G401 (cell line): ENCODE data around the gene RGS9. TPM values are rescaled to one million over a fixed set of nuclear protein-coding genes. Genes with fewer than 3 reads are reported as not detected.
"Not testable (repeated sequence)": the region's sequence is repeated elsewhere in the genome, so short reads cannot be mapped to it uniquely, and the experiment has no call there.

Experiments used
- DNase-seq: peaks from one replicate; pipeline ENCODE4 v3.0.0-alpha.2; 2015; ENCODE audit warnings: low spot score
- in situ Hi-C: cut with HindIII; loops from 2 replicates; pipeline ENCODE4 v1.10.0; 2016; ENCODE audit warnings: low sequenced_read_pairs, mixed read lengths
- total RNA-seq: library from RNA; depleted of rRNA; stranded (reverse); fragments of >200 nt; shearing (Covaris generic); gene quantifications from 2 replicates; pipeline ENCODE4 v1.2.3, GENCODE V29; 2014

RGS9 gene
- total RNA-seq, 1 experiment from 2014 or later, result 15.4 TPM

DNA sequence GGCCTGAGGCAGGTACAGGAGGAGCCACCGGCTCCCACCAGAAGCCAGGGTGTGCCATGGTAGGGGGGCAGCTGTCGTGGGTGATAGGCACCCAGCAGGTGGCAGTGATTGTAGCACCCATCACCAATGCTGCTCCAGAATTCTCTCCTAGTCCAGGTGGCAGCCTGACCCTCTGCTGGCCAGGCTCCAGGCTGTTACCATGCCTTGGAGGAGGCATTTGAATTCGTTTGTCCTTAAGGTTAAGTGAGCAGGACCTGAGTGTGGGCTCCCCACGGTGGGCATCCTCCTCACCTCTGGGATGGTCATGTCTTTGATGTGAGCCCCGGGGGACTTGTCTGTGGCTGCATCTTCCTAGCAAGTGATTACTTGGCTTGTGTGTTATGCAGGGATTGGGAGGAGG, 59.4 kb downstream of the RGS9 start:
- DNase-seq, result no peak
- in situ Hi-C loops, result no loop called here

DNA sequence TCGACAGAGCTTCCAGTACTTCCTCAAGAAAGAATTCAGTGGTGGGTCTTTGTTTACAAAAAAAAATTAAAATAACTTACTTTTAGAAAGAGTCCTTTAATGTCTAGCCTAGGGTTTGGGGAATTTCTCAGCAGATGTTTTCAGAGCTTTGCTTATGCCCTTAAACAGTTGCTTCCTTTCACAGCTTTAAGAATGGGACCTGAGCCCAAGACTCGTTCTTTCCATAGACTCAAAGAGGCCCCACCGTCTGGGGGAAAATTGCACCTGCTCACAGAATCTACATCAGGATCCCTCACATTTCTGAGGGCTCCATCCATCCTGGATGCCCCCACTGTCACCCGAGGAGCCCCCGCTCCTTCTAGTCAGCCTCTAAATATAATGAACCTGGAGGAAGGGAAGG, 60.0 kb downstream of the RGS9 start:
- no peak for DNase-seq
- in situ Hi-C loops, result no loop called here

DNA sequence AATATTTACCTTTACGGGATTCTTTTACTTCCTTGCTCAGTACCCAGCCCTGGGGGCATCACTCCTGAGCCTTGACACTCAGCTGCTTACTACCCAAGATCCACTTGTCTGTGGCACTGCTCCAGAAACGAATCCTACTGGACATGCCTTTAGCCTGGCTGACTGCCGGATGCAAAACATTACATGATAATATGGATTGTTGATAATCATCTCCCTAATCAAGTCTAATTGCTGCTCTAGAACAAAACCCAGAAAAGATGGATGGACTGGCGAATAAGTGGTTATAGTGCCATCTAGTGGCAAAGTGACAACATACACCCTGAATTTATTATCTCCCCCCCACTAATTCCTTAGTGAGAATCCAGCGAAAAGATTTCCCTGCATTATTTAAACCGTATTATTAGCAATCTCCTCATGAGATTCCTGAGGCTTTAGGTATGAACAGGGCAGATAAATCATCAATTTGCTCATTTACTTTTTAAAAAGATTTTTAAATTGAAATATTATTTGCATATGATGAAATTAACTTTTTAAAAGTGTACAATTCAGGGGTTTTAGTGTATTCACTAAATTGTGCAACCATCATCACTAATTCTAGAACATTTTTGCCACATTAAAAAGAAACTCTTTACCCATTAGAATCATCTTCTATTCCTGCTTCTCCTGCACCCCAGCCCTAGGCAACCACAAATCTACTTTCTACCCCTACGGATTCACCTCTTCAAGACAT, 61.6 kb downstream of the RGS9 start:
- peak; percentile 83 for DNase-seq
- in situ Hi-C loops, result no loop called here

DNA sequence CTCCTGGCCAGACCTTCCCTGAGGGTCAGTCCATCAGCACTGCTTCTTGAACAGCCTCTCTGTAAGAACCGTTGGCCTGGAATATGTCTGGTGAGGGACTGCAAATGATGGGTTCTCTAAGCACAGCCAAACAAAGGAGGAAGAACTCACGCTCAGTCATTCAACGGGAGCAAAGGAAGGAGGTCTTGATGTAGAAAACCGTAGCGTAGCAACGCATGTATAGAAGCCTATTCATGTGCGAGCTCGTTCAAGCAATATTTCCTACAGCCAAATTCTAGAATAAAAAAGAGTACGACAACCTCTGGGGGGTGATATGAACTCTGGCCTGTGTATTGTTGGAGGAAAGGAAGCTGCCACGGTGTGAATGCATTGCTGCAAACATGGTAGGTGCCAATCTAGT, 64.2 kb downstream of the RGS9 start:
- in situ Hi-C loops, result no loop called here
- DNase-seq, result no peak

DNA sequence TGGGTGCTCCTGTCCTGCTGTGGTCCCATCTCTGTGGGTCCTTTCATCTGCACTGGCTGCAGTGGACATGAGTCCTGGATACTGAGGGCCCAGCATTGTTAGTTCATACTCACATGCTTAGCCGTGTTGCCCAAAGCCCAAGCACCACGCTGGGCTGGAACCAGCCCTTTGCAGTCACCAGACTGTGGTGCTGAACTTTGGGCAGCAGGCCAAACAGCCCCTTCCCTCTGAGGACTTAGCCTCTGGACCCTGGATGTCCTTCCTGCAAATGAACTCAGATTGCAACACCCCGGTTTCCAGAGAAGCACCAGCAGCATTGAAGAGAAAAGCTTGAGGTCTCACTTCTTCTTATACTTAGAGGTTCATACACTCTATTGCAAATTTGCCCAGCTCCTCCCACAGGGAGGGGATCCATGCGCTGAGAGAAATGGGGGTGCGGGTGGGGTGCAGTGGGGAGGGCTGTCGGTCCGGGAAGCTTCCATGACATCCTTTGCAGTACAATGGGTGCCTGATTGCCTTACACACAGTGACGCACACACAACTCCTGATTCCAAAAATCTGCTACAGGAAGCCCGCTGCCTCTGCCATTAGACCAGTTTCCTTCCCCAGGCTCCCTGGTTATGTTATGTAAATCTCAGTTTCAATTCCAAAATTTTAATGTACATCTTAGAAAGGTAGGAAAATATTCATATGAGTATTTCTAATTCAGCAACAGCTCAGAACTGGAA, 65.8 kb downstream of the RGS9 start:
- in situ Hi-C loops, result no loop called here
- DNase-seq, result no peak

DNA sequence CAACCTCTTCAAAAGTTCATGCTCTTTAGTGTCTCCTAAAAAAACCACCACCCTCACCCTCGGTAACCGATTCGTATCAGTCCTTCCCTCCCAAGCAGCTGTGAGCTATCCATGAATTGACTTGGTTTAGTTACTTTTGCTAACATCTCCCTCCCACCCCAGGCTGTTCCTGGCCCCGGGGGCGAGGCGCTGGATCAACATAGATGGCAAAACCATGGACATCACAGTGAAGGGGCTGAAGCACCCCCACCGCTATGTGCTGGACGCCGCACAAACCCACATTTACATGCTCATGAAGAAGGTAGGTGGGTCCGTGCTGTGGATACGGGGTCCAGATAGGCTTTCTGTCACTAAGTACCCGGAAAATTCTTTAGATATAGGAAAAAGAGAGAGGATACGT, 66.8 kb downstream of the RGS9 start:
- in situ Hi-C loops, result no loop called here
- no peak for DNase-seq

DNA sequence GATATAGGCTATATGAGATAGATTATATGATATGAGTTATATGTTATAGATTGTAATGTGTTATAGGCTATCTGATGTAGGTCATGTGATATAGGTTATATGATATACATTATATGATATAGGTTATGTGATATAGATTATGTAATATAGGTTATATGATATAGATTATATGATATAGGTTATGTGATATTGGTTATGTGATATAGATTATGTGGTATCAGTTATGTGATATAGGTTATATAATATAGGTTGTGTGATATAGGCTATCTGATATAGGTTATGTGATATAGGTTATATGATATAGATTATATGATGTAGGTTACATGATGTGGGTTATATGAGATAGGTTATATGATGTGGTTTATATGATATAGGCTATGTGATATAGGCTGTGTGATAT, 68.5 kb downstream of the RGS9 start:
- DNase-seq, result no peak
- in situ Hi-C loops, result no loop called here

DNA sequence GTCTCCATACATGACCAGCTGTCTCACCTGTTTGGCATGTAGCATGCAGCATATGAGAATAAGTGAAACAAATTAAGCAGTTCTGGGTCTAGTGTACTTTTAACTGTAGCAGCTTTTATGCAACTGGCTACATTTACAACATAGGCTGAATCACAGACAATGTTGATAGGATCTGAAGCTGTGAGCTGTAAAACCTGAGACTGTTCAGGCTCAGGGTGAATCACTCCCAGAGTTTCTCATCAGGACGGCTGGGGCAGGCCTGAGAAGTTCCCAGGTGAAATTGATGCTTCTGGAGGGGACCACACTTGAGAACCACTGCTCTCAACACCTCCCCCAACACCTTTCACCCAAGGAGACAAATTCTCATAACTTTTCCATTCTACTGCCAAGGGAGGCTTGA, 70.3 kb downstream of the RGS9 start:
- in situ Hi-C loops, DNase-seq: not testable (repeated sequence)

DNA sequence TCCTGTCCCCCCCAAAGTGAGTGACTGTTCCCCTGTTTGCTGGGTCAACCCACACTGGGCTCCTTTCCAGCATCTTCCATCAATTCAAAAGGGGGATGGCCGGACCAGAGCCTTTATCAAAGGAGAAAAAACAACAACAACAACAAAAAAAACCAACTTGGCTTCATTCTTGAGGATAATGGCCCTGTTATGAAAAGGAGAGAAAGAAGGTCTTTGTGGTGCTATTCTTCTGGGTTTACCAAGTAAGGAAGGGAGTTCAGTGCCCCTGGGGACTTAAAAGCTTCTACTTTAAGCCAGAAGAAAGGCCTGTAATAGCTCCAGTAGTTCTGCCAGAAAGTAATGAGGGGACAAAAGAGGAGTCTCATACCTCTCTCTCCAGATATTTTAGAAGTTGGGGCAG, 71.5 kb downstream of the RGS9 start:
- in situ Hi-C loops, result no loop called here
- no peak for DNase-seq

DNA sequence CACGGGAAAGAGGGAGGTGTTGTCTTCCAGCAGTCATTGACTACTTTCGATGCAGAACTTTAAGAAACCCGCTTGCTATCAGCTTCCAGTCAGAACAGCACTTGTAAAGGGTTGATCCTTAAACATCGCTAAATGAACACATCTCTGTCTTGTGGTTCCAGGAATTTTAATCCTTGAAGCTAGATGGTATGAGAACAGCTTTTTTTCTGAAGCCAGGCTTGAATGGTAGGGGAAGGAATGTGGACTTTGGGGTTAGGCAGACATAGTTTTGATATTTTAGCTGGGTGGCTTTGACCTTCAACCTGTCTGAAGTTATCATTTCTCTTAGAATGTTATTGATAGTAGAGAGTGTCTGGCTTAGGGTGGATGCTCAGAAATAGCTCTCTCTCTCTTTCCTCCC, 81.1 kb downstream of the RGS9 start:
- in situ Hi-C loops, result no loop called here
- no peak for DNase-seq

DNA sequence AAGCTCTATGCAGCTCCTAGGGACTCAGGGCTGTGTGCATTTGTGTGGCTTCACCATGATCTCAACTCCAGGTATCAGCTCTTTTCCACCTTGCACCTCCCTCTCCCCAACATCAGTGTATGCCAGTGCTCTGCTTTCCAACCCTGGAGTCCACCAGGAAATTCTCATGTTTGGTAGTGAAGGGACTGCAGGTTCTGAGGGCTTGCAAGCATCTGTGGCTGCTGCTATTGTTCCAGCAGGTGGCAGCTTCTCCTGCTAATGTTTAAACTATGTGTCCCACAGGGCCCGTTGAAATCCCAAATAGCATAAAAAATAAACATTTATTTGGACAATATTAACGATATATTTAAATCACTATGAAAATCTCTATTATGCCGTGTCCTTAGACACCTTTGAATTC, 82.0 kb downstream of the RGS9 start:
- DNase-seq, result no peak
- in situ Hi-C loops, result no loop called here

DNA sequence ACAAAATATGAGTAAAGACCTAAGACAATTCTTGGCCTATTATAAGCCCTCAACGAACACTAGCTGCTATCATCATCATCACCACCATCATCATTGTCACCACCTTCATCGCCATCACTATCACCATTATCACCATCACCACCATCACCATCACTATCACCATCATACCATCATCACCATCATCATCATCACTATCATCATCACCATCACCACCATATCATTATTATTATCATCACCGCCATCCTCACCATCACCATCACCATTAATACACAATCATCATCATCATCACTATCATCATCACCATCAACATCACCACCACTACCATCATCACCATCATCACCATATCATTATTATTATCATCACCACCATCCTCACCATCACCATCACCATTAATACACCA, 82.5 kb downstream of the RGS9 start:
- in situ Hi-C loops, result no loop called here
- DNase-seq, result no peak

DNA sequence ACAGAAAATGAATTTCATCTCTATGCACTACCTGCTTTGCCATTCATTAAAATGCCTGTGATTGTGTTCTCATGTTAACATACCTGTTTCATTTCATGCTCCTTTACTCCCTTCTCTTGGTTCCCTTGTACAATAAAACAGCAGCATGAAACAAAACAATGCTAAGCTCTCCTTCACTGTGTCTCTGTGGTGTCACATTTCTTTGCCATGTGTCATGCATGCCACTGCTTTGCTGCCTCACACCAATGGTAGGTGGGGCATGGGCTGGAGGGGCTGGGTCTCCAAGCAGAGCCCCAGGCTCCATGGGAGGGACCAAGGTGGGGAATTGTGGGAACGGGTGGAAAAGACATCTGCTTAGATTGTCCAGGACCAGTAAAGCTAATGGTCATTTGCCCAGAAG, 83.6 kb downstream of the RGS9 start:
- in situ Hi-C loops, result no loop called here
- no peak for DNase-seq

DNA sequence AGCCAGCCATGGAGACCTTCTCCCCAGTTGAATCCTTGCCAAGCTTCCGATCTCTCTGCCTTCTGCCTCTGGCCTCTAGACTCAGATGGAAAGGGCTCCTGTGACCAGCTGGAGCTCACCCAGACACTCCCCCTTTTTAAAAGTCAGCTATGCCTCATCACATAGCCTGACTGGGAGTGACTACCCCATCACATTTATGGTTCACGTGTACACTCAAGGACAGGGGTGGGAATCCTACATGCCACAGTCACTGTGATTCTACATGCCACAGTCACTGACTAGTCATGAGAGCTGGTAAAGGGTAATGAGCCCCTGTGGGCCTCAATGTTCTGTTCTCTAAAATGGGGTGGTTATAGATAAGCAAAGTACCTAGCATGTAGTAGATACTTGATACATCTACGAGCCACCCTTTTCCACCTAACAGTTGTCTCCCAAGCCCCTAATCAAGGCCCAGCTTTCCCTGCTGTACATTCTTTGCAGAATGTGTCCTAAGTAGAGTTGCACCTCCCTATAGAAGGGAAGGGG, 85.1 kb downstream of the RGS9 start:
- in situ Hi-C loops, result no loop called here

DNA sequence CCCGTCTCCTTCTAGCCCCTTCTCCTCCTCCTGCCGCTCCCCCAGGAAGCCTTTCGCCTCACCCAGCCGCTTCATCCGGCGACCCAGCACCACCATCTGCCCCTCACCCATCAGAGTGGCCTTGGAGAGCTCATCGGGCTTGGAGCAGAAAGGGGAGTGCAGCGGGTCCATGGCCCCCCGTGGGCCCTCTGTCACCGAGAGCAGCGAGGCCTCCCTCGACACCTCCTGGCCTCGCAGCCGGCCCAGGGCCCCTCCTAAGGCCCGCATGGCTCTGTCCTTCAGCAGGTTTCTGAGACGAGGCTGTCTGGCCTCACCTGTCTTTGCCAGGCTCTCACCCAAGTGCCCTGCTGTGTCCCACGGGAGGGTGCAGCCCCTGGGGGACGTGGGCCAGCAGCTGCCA, 87.9 kb downstream of the RGS9 start:
- in situ Hi-C loops, result no loop called here
- no peak for DNase-seq

More for the DNA sequence above, 85.1 kb downstream of the RGS9 start:
- no peak for DNase-seq

DNA sequence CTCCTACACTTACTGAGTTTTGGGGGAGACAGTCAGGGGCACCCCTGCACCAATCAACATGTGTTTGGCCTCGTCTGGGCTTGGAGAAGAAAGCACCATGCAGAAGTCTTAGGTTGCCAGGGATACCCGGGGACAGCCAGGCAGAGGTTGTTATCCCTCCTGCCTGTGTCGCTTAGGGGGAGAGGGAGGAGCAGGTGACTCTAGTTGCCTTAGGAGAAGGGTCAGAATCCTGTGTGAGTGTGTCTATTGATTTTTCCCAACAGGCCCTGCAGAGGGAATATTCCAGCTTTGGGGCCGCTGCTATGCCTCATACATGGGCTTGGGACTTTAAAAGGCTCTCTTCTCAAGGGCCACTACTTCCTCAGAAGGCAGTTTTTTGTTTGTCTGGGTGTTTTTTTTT, 89.1 kb downstream of the RGS9 start:
- in situ Hi-C loops, result no loop called here
- no peak for DNase-seq

DNA sequence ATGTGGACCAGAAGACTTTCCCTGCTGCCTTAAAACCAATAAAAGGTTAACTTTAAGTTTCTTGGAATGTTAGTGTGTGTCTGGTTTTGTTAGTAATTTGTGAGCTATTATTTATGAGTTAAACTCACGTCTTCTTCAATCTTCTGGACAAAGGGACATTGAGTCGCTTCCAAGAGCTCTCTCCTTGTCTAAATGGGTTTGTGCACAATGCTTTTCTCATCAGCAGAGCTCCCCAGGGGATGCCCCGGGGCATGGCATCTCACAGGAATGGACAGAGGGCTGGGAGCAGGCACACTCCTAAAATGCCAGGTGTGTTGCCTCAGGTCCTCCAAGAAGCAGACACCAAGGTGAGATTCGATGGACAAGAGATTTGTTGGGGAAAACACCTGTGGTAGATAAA, 90.5 kb downstream of the RGS9 start:
- DNase-seq, result no peak
- in situ Hi-C loops, result no loop called here

DNA sequence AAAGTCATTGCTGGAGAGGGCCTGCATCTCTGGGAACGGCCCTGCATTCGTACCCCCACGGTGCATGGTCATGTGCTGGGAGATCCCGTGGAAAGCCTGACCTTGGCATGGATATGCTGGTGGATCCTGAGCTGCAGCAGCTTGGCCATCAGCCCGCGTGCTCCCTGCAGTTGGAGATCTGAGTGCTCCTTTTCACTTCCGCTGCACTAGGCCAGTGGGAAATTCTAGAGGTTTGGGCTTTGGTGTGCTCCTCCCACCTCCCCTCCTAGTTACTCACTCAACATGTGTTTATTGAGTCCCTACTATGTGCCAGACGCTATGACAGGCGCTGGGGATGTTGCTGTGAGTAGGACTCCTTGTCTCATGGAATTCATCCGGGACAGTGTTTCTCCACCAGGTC, 91.1 kb downstream of the RGS9 start:
- DNase-seq, result no peak
- in situ Hi-C loops, result no loop called here

DNA sequence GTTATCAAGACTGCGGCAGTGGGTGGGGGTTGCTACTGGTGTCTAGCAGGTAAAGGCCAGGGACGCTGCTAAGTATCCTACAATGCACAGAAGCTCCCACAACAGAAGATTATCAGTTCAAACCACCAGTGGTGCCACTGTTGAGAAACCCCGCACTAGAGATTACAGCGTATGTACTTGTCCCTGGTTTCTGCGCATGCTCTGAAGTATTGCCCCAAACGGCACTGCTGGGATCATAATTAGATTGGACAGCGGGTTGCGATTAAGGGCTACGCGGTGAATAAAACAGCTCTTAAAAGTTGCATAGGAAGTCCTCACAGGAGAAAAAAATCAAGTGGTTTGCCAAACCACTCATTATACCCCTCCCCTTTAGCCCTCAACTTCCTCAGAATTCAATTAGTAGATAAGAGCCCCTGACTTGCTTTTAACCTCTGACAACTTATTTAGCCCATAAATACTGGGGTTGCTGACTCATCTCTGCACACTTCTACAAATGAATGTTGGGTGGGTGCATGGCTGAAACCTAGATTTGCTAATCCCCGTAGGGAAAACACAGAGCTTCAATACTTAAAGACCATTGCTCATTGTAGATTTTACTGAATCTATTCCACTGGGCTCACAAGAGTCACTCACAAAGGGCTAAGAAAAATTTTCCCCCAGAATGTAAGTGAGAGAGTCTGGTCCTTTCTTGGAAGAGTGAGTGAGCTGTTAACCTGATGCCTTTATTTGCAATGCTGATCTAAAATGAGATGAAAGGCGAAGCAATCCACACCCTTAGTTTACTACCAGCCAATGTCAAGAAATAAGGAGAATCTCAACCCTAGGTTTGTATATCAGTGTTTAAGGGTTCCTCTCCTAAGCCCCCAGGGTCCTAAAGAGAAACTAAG, 91.8 kb downstream of the RGS9 start:
- in situ Hi-C loops, result no loop called here
- no peak for DNase-seq

DNA sequence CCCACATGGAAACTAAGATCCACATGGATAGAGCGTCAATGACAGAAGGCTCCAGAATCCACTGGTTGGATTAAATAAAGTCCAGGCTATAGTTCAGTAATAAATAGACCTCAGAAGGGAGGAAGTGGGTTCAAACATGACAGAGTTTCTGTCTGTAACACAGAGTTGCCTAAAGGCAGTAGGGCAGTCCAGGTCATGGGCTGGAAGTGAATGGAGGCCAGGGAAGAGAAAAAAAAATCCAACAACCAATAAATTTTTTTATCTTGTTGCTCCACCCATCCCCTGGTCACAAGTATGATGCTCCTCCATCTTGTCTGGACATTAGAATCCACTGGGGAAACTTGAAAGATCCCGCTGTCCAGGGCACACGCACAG, 92.4 kb downstream of the RGS9 start:
- in situ Hi-C loops, result no loop called here
- DNase-seq, result no peak
